ENCODE data around the gene MKX. TPM values are rescaled to one million over a fixed set of nuclear protein-coding genes. Genes with fewer than 3 reads are reported as not detected.

MKX gene
- total RNA-seq, 1 experiment from 2014 or later: 27.5 TPM

GRCh38 chr10:27695706-27696105 is 49.9 kb downstream of the MKX start (continued):
- TF ChIP-seq ZBTB33 (IDR thresholded peaks at IDR 0.05; ENCODE audit: extremely low read depth, insufficient replicate concordance, low read length): no peak
- TF ChIP-seq CEBPB (IDR thresholded peaks at IDR 0.05; ENCODE audit: low read depth): no peak

- Histone ChIP-seq H3K27me3 (ENCODE audit: insufficient read depth, low read length) (no peaks in the 10 kb centered on the region), H3K9me3 (ENCODE audit: control insufficient read depth in 1 of 2, insufficient read depth in 1 of 2, low read depth in 1 of 2, low read length in 2 of 2) (no peaks in the 10 kb centered on the region), H3K4me1 (ENCODE audit: control insufficient read depth in 1 of 2, insufficient read depth in 2 of 2, low read length in 2 of 2) (no peaks in the 10 kb centered on the region), H4K20me1 (ENCODE audit: insufficient read depth) (no peaks in the 10 kb centered on the region), H3K9me2 (ENCODE audit: insufficient read depth) (no peaks in the 10 kb centered on the region), H3K36me3 (ENCODE audit: control insufficient read depth in 1 of 2, insufficient read depth in 2 of 2, low read length in 2 of 2) (no peaks in the 10 kb centered on the region), H3K4me3 (replicated peaks in 1 of 2; ENCODE audit: low read depth in 1 of 2, low read length in 2 of 2) (no peak overlapping the region), H3K4me2 (ENCODE audit: low read length) (no peak overlapping the region), H3K79me2 (ENCODE audit: insufficient read depth, low read length) (peaks cover 17% of the 10 kb centered on the region), H2AFZ (ENCODE audit: low read depth, low read length, poor library complexity, severe bottlenecking) (no peak overlapping the region), H3K9ac (ENCODE audit: low read length) (no peak overlapping the region), H3K27ac (ENCODE audit: low read depth, low read length) (no peak overlapping the region)
- ChIA-PET RAD21 (ENCODE audit: low non-redundant PET in 1 of 2, low total read pairs in 2 of 2, uncharacterized antibody in 2 of 2, unreplicated experiment in 2 of 2) (no interaction called here), POLR2A (no interaction called here), CTCF (no interaction called here)
- DNase-seq (ENCODE audit: low read depth, low spot score) (no peak), ATAC-seq (no peak)
- no TSS peak for BruUV-seq (replicated peaks)
- TF ChIP-seq ZFX (IDR thresholded peaks at IDR 0.05) (no peak), MAX (IDR thresholded peaks at IDR 0.05) (no peak), RAD21 (IDR thresholded peaks at IDR 0.05; ENCODE audit: low read depth) (no peak), EZH2phosphoT487 (IDR thresholded peaks at IDR 0.05; ENCODE audit: borderline replicate concordance) (no peak)
- intact Hi-C loops (cut with micrococcal nuclease): no loop called here
These were observed 50.5 kb downstream of the MKX start for GRCh38 chr10:27695088-27695487.

- Histone ChIP-seq H3K9me3 (ENCODE audit: control insufficient read depth in 1 of 2, insufficient read depth in 1 of 2, low read depth in 1 of 2, low read length in 2 of 2) (no peaks in the 10 kb centered on the region), H3K4me3 (replicated peaks in 1 of 2; ENCODE audit: low read depth in 1 of 2, low read length in 2 of 2) (no peak overlapping the region), H3K9me2 (ENCODE audit: insufficient read depth) (no peaks in the 10 kb centered on the region), H2AFZ (ENCODE audit: low read depth, low read length, poor library complexity, severe bottlenecking) (no peak overlapping the region), H3K27ac (ENCODE audit: low read depth, low read length) (no peak overlapping the region), H3K4me1 (ENCODE audit: control insufficient read depth in 1 of 2, insufficient read depth in 2 of 2, low read length in 2 of 2) (no peaks in the 10 kb centered on the region), H4K20me1 (ENCODE audit: insufficient read depth) (no peaks in the 10 kb centered on the region), H3K4me2 (ENCODE audit: low read length) (no peak overlapping the region), H3K36me3 (ENCODE audit: control insufficient read depth in 1 of 2, insufficient read depth in 2 of 2, low read length in 2 of 2) (no peaks in the 10 kb centered on the region), H3K9ac (ENCODE audit: low read length) (no peak overlapping the region), H3K27me3 (ENCODE audit: insufficient read depth, low read length) (no peaks in the 10 kb centered on the region), H3K79me2 (ENCODE audit: insufficient read depth, low read length) (peaks cover 10% of the 10 kb centered on the region)
- ATAC-seq (no peak), DNase-seq (ENCODE audit: low read depth, low spot score) (no peak)
- BruUV-seq (replicated peaks): no TSS peak
- ChIA-PET CTCF (interaction anchor here (0.7 kb wide), 1 partner anchor 549 kb away, joined by 3 read pairs; no protein-coding TSS in a partner anchor), RAD21 (ENCODE audit: low non-redundant PET in 1 of 2, low total read pairs in 2 of 2, uncharacterized antibody in 2 of 2, unreplicated experiment in 2 of 2) (no interaction called here), POLR2A (no interaction called here)
- intact Hi-C loops (cut with micrococcal nuclease): no loop called here
- TF ChIP-seq ZNF274 (IDR thresholded peaks at IDR 0.05; ENCODE audit: low read depth, low read length) (no peak), CEBPB (IDR thresholded peaks at IDR 0.05; ENCODE audit: low read depth) (no peak), POLR2A (IDR thresholded peaks at IDR 0.05; ENCODE audit: borderline replicate concordance, extremely low read depth, insufficient read depth, insufficient read length) (no peak), MAX (IDR thresholded peaks at IDR 0.05) (no peak), SP1 (IDR thresholded peaks at IDR 0.05; ENCODE audit: low read depth) (no peak), ATF3 (IDR thresholded peaks at IDR 0.05) (no peak), REST (IDR thresholded peaks at IDR 0.05; ENCODE audit: low read depth) (no peak), SRF (IDR thresholded peaks at IDR 0.05; ENCODE audit: low read depth) (no peak), FOSL1 (IDR thresholded peaks at IDR 0.05; ENCODE audit: low read depth) (no peak)
These were observed 53.0 kb downstream of the MKX start for GRCh38 chr10:27692663-27693062.
